Astrocyte (in vitro differentiated cells and primary cell): ENCODE results near the gene LIN7A. TPM values are rescaled to one million over a fixed set of nuclear protein-coding genes. Genes with fewer than 3 reads are reported as not detected.

ENCODE experiments used
- DNase-seq: peaks from one replicate; pipeline ENCODE4 v3.0.0-alpha.2; 2010; ENCODE audit warnings: low read depth
- FAIRE-seq: peaks from 2 replicates; lab custom pipeline; 2011; peaks lifted over from hg19 to GRCh38; lab: Jason Lieb, UNC
- H2AFZ ChIP-seq: 2 replicates; pipeline ENCODE4 v1.6.0; 2012; ENCODE audit warnings: low read depth, low read length, inconsistent platforms
- H3K27ac ChIP-seq: 2 replicates; pipeline ENCODE4 v1.5.1; 2011; ENCODE audit warnings: low read depth, low read length, inconsistent platforms
- H3K27me3 ChIP-seq: 2 replicates; pipeline ENCODE4 v1.6.0; 2011; ENCODE audit warnings: low read length, inconsistent platforms; ENCODE audit not compliant: insufficient read depth
- H3K36me3 ChIP-seq: 2 replicates; pipeline ENCODE4 v1.5.1; 2011; ENCODE audit warnings: low read length, inconsistent platforms; ENCODE audit not compliant: insufficient read depth
- H3K4me1 ChIP-seq: 2 replicates; pipeline ENCODE4 v1.5.1; 2011; ENCODE audit warnings: low read length, inconsistent platforms; ENCODE audit not compliant: insufficient read depth
- H3K4me2 ChIP-seq: 2 replicates; pipeline ENCODE4 v1.6.0; 2012; ENCODE audit warnings: low read length, inconsistent platforms
- H3K4me3 ChIP-seq: 2 replicates; pipeline ENCODE4 v1.5.1; 2011; ENCODE audit warnings: low read depth, mild to moderate bottlenecking, low read length, inconsistent platforms; ENCODE audit not compliant: insufficient read depth
- H3K79me2 ChIP-seq: 2 replicates; pipeline ENCODE4 v1.6.0; 2012; ENCODE audit warnings: mild to moderate bottlenecking, low read length, inconsistent platforms; ENCODE audit not compliant: insufficient read depth
- H3K9ac ChIP-seq: 2 replicates; pipeline ENCODE4 v1.6.0; 2012; ENCODE audit warnings: mild to moderate bottlenecking, low read length, inconsistent platforms
- H3K9me3 ChIP-seq: 2 replicates; pipeline ENCODE4 v1.5.1; 2012; ENCODE audit warnings: low read depth, mild to moderate bottlenecking, low read length, inconsistent platforms; ENCODE audit not compliant: insufficient read depth
- H4K20me1 ChIP-seq: 2 replicates; pipeline ENCODE4 v1.6.0; 2012; ENCODE audit warnings: low read length, inconsistent platforms; ENCODE audit not compliant: insufficient read depth
- H3K27ac Mint-ChIP-seq: one replicate; pipeline ENCODE4 v1.8.0; 2021; ENCODE audit warnings: mild to moderate bottlenecking, mixed read lengths; ENCODE audit not compliant: unreplicated experiment
- H3K27me3 Mint-ChIP-seq: one replicate; pipeline ENCODE4 v1.8.0; 2021; ENCODE audit warnings: low read depth, mixed read lengths; ENCODE audit not compliant: unreplicated experiment
- H3K36me3 Mint-ChIP-seq: one replicate; pipeline ENCODE4 v1.8.0; 2021; ENCODE audit warnings: low read depth, mixed read lengths; ENCODE audit not compliant: unreplicated experiment
- H3K4me1 Mint-ChIP-seq: one replicate; pipeline ENCODE4 v1.8.0; 2021; ENCODE audit warnings: low read depth, mixed read lengths; ENCODE audit not compliant: unreplicated experiment
- H3K4me3 Mint-ChIP-seq: one replicate; pipeline ENCODE4 v1.8.0; 2021; ENCODE audit warnings: mild to moderate bottlenecking, moderate library complexity, mixed read lengths; ENCODE audit not compliant: unreplicated experiment
- H3K9me3 Mint-ChIP-seq: one replicate; pipeline ENCODE4 v1.8.0; 2021; ENCODE audit warnings: mild to moderate bottlenecking, mixed read lengths; ENCODE audit not compliant: unreplicated experiment
- EZH2 ChIP-seq: IDR thresholded peaks from 2 replicates; pipeline ENCODE4 v1.6.1; 2012; ENCODE audit warnings: mild to moderate bottlenecking, low read length, inconsistent platforms; ENCODE audit not compliant: insufficient read depth
- total RNA-seq: library from RNA; stranded (reverse); gene quantifications from 2 replicates; pipeline ENCODE4 v1.2.1, GENCODE V29; 2021
- TF ChIP-seq, protein P1 (sequence below): IDR thresholded peaks from 2 replicates; pipeline ENCODE4 v1.5.1; 2011; ENCODE audit warnings: low read depth, mild to moderate bottlenecking, inconsistent platforms, low read length, moderate library complexity; ENCODE audit not compliant: insufficient read depth

Gene LIN7A
- total RNA-seq, 1 donor from 2014 or later: 1.6 TPM

DNA sequence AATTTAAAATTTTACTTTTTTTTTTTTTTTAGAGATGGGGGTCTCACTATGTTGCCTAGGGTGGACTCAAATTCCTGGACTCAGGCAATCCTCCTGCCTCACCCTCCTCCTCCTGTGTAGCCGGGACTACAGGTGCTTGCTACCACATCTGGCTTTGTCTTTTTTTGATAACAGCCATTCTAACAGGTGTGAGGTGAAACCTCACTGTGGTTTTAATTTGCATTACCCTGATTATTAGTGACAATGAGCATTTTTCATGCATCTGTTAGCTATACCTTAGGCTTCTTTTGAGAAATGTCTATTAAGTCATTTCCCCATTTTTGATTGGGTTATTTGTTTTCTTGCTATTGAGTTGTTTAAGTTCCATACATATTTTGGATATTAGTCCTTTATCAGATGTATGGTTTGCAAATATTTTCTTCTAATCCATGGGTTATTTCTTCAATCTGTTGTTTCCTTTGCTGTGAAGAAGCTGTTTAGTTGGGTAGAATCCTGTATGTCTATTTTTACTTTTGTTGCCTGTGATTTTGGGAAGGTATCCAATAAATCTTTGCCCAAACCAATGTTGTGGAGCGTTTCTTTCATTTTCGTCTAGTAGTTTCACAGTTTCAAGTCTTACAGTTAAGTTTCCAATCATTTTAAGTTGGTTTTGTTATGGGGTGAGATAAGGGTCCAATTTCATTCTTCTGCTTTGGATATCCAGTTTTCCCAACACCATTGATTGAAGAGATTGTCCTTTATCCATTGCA, 134.9 kb downstream of the LIN7A start:
- FAIRE-seq (no peak), DNase-seq (no peak)
- H3K36me3 Mint-ChIP-seq: no peaks in the 10 kb centered on the region
- peaks cover 5% of the 10 kb centered on the region for H3K4me1 Mint-ChIP-seq
- Histone ChIP-seq H3K9ac (no peak overlapping the region), H4K20me1 (no peaks in the 10 kb centered on the region), H2AFZ (no peak overlapping the region), H3K36me3 (no peaks in the 10 kb centered on the region), H3K4me3 (no peak overlapping the region), H3K79me2 (no peaks in the 10 kb centered on the region), H3K4me1 (no peaks in the 10 kb centered on the region), H3K27me3 (no peaks in the 10 kb centered on the region), H3K9me3 (no peaks in the 10 kb centered on the region), H3K4me2 (no peak overlapping the region), H3K27ac (no peak overlapping the region)
- H3K9me3 Mint-ChIP-seq: peaks cover 2% of the 10 kb centered on the region
- H3K4me3 Mint-ChIP-seq: no peak overlapping the region
- no peaks in the 10 kb centered on the region for H3K27me3 Mint-ChIP-seq
- TF ChIP-seq, protein P1, sequence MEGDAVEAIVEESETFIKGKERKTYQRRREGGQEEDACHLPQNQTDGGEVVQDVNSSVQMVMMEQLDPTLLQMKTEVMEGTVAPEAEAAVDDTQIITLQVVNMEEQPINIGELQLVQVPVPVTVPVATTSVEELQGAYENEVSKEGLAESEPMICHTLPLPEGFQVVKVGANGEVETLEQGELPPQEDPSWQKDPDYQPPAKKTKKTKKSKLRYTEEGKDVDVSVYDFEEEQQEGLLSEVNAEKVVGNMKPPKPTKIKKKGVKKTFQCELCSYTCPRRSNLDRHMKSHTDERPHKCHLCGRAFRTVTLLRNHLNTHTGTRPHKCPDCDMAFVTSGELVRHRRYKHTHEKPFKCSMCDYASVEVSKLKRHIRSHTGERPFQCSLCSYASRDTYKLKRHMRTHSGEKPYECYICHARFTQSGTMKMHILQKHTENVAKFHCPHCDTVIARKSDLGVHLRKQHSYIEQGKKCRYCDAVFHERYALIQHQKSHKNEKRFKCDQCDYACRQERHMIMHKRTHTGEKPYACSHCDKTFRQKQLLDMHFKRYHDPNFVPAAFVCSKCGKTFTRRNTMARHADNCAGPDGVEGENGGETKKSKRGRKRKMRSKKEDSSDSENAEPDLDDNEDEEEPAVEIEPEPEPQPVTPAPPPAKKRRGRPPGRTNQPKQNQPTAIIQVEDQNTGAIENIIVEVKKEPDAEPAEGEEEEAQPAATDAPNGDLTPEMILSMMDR: no peak
- no peak for TF ChIP-seq EZH2
- no peak overlapping the region for H3K27ac Mint-ChIP-seq

DNA sequence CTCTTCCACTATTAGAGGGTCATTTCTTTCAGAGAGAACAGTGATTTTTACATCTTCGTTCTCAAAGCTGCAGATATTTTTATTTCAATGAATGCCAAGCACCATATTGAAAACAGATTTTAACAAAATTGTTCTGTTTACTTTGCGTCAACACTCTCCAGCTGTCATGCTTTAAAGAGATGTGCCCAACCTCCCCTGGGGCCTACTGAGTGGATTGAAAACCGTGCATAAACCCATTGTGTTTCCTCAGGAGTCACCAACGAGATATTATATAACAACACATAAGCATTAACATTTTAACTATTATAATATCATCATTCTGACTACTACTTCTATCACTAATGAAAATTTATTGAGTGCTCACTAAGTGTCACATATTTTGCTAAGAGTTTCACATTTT, 139.5 kb downstream of the LIN7A start:
- no peaks in the 10 kb centered on the region for H3K36me3 ChIP-seq
- H3K27ac ChIP-seq: no peak overlapping the region
- H2AFZ ChIP-seq: no peak overlapping the region
- Mint-ChIP-seq H3K27me3 (no peaks in the 10 kb centered on the region), H3K36me3 (no peaks in the 10 kb centered on the region), H3K4me1 (no peaks in the 10 kb centered on the region), H3K4me3 (no peak overlapping the region), H3K9me3 (no peaks in the 10 kb centered on the region), H3K27ac (no peak overlapping the region)
- H3K9ac ChIP-seq: no peak overlapping the region
- H3K4me3 ChIP-seq: no peak overlapping the region
- FAIRE-seq: no peak
- H4K20me1 ChIP-seq: no peaks in the 10 kb centered on the region
- no peak overlapping the region for H3K4me2 ChIP-seq
- H3K9me3 ChIP-seq: no peaks in the 10 kb centered on the region
- no peak for DNase-seq
- H3K4me1 ChIP-seq: no peaks in the 10 kb centered on the region
- H3K27me3 ChIP-seq: no peaks in the 10 kb centered on the region
- no peaks in the 10 kb centered on the region for H3K79me2 ChIP-seq
- TF ChIP-seq, protein P1: no peak
- no peak for TF ChIP-seq EZH2

DNA sequence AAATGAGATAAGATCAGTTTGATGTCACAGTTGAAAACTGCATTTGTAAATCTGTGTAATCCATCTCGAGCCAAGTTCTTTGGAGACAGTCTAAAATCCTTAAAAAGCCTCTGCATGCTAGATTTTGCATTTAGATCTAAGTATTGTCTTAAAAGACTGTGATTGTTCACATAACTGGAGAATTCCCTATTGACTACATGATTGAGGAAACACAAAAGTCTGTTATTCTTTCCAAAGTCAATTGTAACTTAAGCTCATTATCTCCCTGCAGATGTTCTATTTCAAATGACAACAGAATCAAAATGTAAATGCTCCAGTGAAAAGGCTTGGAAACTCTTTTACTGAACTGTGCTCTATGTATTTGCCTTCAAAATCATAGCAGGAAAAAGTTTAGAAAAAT, 143.2 kb downstream of the LIN7A start:
- Histone ChIP-seq H3K9ac (no peak overlapping the region), H3K4me2 (no peak overlapping the region), H4K20me1 (no peaks in the 10 kb centered on the region), H3K36me3 (no peaks in the 10 kb centered on the region), H3K4me3 (no peak overlapping the region), H3K9me3 (no peaks in the 10 kb centered on the region), H3K27ac (no peak overlapping the region), H3K4me1 (no peaks in the 10 kb centered on the region), H2AFZ (no peak overlapping the region), H3K27me3 (no peaks in the 10 kb centered on the region), H3K79me2 (no peaks in the 10 kb centered on the region)
- H3K4me3 Mint-ChIP-seq: no peak overlapping the region
- H3K9me3 Mint-ChIP-seq: no peaks in the 10 kb centered on the region
- FAIRE-seq (no peak), DNase-seq (no peak)
- no peaks in the 10 kb centered on the region for H3K36me3 Mint-ChIP-seq
- H3K27ac Mint-ChIP-seq: no peak overlapping the region
- H3K27me3 Mint-ChIP-seq: no peaks in the 10 kb centered on the region
- no peak for TF ChIP-seq EZH2
- TF ChIP-seq, protein P1: no peak
- H3K4me1 Mint-ChIP-seq: no peaks in the 10 kb centered on the region
